ENCODE measurements around the gene C11orf65.

The C11orf65 gene, protein sequence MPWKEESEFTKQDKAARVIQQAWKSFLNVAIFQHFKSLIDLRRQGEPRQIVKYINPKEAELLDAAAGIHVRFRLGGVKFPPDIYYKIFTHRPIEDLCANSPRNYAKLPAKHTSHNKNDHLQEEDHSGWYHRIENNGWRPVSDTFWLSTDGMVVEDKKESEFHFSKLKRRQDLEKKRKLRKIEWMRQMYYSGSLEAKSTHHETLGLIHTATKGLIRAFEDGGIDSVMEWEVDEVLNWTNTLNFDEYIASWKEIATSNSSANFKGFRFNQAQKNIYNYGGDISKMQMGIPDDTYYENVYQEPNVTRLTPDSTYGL

DNA sequence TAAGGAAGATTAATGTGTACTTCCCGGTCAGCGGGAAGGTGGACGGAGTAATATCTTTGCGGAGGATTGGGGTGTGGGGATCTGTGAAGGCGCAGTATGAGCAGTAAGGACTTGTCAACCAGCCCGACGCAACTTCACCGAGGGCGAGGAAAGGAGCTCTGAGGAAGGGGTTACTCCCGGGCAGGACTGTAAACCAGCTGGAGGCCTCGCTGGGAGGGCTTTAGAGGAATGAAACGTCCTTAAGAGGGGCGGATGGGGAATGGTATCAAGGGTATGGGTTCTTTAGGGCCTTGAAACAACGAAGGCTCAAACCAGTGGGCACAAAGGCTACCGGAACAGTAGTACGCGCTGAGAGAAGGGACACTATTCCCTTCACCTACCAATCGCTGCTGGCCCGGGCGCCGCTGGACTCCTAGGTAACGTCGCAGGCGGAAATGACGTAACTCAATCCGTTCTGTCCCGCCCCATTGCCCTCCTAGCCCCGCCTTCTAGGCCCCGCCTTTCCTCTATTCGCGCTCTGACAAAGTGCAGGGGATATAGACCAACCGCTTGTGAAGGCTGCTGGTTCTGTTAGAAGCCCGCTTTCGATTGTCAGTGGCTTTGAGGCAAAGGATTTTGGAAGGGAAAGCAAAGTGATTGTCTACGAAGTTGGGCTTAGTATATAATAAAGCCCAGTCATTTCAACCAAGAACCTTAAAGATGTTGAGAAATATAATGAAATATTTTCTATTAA is at the start of gene C11orf65:
Gene C11orf65, minus strand, starts transcription at position 439 of the 733 bp plus-strand sequence. CDS start 5,970 bp downstream, outside the sequence.
- DNase-seq = peak; percentile 97

DNA sequence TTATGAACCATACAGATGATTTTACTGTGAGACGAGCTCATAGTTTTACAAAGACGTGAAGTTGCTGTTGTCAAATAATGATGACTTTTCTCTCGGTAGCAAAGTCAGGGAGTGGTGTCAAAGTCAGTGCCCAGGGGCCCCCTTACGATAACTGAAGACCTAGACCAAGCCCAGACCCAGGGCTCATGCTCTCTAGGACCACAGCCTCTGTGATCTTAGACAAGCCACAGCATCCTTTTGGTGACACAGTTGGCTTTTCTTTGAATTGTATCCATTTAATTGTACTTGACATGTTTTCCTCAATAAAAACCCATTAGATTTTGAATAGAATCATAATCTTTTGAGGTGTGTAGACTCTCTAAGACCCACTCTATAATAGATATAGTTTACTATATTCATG is 48.8 kb upstream of the C11orf65 start:
- DNase-seq = no peak

DNA sequence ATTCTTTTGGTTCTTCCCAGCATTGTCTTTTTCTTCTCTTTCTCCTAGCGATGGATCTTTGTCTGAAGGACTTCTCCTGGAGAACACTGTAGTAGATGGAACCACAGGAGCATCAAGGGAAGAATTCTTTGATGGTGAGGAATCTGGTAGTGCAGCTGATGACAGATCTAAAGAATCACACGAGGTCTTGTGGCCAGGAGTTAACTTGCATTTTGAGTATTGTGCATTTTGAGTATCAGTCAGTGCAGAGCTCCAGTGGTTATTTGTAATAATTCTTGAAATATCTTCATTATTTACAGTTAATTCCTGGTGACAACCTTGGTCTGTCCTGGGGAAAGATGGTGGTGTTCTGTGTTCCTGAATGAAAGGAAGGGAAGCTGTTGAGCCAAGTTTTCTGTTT is 45.4 kb upstream of the C11orf65 start:
- DNase-seq = peak; percentile 61

DNA sequence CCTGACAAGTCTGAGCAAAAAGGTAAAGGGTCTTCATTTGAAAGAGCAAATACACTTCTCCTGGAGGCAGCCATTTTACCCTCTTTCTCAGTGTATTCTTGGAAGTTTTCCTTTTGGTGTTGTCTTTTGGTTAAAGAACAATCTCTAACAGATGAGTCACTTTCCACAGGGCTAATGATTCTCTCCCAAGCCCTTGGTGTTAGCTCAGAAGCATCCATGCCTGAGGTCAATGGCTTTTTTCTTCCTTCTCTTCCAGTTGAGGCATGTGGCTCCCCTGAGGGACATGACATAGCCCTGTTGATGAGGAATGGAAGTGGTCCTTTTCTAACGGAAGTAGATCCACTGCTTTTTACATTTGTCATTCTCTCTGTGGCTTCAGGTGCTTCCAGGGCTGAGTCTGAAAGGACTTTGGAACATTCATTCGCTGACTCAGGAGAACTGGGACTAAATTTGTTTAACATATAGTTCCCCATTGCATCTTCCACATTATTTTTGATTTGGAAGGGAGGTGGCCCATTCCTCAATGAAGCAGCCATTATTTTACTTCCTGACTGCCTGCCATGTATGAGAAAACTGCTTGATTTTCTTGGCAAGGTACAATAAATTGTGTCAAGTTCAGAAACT is 44.6 kb upstream of the C11orf65 start:
- DNase-seq = peak; percentile 83

DNA sequence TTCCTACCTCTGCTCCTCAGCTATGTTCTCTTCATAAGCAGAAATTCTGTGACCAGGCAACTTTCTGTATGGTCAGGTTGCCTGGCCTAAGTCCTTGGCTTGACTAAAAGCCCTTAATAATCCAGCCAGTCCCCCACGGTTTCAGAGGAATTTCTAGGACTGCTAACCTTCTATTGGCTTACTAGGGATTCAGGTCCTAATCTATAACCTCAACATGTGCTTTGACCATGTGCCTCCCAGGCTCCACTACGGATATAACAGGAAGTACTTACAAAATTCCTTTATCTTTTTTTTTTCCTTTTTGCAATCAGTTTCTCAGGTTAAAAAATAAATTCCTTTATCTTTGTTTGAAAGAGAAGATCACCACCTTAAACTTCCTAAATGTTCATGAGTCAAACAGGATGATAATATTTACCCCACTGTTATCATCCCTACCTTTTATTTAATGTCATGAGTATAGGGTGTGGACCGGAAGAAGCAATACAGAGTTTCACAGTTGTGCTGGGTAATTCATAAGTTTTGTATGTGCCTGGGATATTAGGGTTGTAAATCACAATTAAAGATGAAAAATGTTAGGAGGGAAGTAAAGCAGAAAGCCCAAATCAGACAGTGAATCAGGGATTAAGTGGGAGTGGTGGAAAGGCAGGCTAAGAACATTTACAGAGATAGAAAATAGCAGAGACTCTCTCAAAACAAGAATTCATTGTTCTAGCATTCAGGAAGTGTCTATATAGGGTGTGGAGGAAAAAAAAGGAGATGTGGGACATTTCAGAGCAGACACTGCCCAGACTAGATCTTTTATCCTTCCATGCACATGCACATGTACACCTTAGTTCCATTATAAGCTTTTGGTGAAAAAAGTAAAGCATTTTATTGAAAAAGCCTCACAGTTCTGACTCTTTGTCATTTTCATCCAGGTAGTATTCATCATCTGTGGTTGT is 41.6 kb upstream of the C11orf65 start:
- DNase-seq = no peak

DNA sequence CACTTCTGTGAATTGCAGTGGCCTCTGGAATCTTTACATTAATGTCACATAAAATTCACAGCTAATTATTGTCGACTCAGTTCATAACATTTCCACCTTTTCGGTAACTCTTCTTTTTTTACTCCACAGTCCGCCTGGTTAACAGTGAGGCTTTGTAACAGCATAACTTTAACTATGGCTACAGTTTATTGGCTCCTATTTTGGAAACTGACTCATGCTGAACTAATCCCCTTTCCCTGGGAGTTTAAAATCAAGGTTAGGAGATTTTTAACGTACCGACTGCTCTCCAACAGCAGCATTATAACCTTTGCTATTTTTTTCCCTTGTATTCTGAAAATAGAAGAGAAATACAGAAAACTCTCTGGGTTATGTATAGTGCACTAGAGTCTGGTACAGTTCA is 34.1 kb upstream of the C11orf65 start:
- DNase-seq = peak; percentile 14

DNA sequence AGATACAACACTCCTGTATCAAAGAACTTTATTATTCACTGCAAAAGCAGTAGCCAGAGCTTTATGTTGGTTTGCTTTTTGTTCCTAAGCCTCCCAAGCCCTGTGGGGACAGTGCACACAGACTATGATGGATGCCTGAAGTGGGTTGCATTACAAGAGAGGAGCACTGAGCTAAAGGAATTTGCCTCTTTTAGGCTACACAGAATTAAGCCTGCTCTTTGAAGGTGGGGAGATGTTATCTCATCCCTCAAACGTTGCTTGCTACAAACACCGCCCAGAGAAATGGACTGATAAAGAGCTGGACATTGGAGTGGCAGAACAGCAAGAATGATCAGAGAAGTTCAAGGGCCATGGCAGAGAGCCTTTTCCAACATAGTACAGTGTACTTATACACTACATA is 33.4 kb upstream of the C11orf65 start:
- no peak for DNase-seq

DNA sequence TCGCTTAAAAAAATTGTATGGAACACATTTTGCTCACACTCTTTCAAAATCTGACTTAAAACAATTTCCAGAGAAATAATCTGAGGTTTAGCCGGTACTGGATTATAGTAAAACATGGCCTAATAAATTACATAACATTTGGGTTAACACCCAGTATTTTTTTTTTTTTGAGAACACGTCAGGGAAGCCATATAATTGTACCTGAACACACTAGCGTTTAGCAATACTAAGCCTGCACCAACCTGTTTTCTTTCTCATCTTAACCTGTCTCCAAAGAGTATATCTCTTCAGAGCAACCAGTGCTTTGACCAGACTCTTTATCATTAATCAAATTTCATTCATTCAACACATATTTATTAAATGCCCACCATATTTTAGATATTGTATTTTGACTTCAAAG is 32.8 kb upstream of the C11orf65 start:
- no peak for DNase-seq

DNA sequence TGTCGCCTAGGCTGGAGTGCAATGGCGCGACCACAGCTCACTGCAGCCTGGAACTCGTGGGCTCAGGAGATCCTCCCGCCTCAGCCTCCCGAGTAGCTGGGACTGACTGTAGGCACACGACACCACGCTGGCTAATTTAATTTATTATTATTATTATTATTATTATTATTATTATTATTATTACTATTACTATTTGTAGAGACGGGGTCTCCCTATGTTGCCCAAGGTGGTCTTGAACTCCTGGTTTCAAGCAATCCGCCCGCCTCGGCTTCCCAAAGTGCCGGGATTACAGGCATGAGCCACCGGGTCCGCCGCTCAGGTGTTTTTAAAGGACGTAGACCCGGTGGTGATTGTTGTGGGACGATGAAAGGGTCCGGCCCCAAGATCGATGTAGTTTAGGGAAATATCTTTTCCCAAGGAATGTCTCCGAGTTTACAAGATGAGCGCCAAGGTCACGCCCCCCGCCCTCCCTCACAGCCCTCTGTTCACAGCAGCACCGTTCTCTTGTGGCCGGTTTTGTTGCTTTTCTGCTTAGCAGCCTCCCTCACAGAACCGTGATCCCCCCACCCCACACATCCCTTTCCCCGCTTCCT is 31.6 kb upstream of the C11orf65 start:
- no peak for DNase-seq

DNA sequence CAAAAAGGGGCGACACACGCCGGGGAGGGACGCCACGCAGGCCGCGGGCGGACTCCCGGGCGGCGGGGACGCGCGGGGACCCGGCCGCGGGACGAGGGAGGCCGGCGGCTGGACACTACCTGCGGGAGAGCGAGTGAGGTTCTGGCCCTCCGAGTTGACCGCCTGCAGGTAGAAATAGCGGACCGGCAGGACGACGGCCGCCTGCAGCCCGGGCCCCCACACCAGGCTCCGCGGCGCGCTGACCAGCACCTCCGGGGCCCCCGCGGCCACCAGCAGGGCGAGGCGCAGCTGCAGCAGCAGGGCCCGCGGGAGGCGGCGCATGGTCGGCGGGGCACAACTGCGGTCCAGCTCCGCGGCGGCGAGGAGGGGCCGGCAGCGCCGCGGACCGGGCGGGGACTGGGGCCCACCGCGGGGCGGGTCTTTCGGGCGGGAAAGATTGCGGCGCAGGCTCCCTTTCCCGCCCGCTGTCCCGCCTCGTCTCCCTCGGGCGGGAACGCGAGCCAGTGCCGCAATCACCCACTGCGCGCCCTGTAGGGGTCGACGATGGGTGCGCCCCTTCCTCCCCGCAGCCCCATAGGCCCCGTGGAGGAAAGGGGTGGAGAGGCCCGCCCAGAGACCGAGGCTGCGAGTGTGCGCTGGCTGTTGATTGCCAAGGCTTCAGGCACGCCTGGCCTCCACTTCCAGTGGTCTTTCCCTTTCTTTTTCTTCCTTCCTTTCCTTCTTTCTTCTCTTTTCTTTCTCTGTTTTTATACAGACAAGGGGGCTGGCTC is 30.9 kb upstream of the C11orf65 start, which contains the start of gene POGLUT3:
Gene POGLUT3, minus strand, starts transcription at position 339 of the 770 bp plus-strand sequence. Its CDS starts 18 bp downstream, at position 321.
- DNase-seq = peak; percentile 59

DNA sequence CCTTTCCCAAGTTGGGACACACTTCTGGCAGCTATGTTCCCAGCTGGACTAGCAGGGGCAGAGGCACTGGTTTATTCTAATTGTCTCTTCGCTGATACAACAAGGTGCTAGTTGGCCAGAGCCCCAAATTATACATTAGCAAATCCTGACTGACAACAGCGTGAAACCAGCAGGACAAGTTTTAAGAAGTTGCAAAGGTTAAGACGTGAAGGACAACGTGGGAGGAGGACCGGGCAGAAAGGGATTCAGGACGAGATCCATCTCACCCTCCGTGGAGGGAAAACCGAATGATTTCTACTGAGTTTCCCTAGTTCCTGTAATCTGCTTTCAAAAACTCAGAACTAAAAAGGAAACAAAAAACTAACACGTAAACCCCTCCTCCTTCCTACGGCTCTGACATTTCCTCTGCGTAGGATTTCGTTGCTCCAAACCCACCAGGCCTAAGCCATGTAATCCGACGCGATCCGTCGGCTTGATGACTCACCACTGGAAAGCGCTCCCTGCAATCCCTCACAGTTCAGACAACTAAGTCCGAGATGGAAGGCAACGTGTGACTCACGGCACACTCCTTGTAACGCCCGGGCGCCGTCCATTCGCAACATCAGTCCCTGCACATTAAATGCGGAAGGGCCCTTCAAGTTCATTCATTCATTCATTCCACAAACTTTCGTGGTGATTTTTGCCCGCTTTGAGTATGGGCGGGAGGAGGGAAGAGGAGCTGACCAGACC is 30.2 kb upstream of the C11orf65 start:
- peak; percentile 99 for DNase-seq

DNA sequence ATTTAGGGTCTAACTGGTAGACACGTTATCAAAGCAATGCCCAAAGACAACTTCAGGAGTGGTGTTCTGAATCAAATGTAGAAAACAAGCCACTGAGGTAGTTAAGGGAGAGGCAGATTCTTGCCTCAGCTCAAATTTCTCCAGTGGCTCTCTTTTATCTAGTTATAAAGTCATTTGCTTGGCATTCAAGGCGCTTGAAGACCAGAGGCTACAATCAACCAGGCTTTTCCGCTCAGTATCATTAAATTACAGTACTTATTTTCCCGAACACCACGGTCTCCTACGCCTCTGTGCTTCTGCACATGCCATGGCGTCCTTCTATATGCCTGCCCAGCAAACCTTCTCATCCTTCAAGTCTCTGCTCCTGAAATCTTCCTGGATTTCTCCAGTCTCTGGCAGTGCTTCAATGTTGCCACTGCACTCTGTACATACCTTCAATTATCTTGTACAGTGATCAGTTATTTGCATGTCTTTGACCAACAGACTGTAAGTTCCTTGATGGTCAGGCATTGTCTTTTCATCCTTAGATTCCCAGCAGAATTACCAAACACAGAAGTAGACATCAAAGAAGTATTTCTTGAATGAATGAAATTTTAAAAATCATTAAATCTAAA is 29.4 kb upstream of the C11orf65 start:
- DNase-seq = peak; percentile 10

DNA sequence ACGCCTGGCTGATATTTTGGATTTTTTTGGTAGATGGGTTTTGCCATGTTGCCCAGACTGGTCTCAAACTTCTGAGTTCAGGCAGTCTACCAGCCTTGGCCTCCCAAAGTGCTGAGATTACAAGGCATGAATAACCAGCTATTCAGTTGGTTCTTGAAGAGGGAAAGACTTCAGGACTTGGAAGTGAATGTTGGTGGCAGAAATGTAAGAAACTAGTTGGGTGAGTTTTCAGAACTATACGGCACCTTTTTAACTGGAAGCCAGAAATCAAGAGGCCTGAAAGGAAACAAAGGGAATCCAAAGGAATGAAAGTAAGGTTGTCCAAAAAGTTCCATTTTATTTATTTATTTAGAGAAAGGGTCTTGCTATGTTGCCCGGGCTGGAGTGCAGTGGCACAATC is 28.0 kb upstream of the C11orf65 start:
- no peak for DNase-seq

DNA sequence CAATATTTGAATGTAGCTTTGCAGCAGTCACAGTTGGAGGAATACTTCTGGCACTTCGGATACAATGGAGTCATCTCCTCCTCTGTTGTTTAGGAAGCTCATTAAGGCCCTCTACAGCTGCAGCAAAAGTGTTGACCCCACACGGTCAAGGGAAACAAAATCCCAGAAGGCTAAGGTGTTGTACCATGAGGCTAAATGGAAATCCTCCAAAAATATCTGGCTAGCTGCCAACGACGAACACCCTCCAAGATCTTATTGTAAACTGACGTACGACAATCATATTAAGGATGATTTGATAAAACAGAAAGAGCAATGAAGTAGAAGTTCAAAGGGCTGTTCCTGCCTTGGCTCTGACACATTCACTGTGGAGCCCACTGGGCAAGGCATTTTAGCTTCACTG is 26.9 kb upstream of the C11orf65 start:
- DNase-seq = no peak

DNA sequence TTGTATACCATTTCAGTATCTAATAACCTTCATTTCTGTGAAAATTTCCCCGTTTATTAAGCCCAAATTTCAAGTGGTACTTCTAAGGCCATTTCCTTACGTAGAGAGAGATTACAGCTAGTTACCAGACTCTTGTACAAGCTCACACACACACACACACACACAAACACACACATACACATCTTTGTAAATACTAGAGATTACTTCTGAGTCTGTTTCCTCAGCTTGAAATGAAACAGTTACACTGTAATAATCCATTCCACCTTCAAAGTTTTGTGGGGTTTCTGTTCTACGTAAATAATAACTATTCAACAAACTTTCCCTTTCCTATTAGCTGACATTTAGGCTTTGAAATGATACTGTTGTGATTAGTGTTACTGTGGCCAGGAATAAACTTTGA is 24.6 kb upstream of the C11orf65 start:
- no peak for DNase-seq

DNA sequence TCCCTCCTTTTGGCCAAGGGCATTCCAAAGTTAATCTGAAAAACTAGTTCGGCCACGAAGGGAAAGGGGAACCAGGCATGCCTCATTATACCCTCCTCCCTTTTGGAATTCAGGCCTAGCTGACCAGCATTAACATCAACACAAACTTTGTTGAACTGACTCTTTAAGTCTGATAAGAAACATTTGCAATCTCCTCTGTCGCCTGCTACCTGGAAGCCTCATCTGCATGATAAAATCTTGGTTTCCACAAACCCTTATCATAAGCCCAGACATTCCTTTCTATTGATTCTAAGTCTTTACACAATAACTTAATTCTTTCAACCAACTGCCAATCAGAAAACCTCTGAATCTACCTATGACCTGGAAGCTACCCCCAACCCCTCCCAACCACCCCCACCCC is 19.5 kb upstream of the C11orf65 start:
- DNase-seq = no peak

DNA sequence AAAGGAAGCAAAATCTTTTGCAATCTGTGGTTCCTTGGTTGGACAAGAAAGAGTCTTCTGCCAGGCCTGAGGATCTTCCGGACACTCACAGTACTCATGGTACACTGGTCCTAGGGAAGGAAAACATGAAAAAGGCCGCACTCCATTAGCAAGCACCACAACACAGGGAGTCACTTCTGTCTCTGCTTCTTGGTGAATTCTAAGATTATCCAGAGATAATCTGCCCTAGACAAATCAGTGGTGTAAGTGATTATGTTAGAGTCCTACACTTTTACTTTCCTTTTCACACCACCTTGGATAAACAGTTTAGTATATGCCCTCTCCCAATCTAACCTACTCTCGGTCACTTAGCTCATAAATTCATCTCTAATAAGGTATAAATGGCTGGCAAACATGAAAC is 19.0 kb upstream of the C11orf65 start:
- no peak for DNase-seq

DNA sequence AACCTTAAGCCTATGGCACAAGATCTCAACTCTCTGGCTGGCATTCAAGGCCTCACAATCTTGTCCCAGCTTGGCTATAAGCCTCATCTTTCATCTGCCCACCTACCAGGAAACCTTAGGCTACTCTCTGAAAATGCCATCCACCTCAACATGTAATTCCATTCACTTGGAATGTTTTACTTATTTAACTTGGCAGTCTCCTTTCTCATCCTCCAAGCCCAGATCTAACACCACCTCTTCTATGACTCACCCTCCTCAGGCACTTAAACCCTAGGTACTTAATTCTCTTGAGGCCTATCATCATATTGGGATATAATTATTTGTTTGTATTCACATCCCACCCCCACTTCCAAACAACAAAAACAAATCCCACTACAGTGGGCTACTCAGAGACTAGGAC is 15.8 kb upstream of the C11orf65 start:
- DNase-seq = peak; percentile 28

DNA sequence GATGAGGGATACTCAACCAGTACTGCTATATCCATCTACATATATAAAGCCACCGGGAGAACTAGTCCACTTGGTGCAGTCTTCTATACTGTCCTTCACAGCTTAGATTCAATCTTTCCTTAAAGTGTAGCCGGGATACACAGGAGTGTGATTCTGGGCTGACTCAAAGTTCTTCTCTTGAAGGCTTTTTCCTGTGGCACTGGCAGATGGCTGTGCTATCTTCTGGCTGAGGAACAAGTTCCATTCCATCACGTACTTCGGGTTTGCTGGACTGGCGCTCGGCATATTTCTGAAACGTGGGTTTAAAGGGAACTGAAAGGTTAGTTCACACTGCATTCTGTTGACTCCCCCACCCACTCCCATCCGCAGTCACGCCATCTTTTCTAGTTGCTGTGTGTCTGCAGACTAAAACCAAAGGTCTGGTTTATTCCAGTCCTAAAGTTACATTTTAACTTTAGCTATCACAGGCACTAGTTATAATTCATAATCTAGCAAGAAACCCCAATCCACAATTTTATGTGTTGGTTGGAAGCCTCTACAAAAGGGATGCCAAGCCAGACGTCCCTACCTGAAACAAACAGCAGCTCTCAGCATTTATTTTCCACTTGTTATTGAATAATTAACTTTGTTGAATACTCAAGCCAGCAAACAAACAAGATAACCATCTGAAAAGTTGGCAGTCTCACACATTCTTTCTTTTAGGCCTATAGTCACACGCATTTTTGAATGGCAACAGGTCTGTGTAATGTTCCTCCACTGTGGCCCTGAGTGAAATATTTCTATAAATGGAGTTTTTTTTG is 7.5 kb upstream of the C11orf65 start:
- no peak for DNase-seq
